Stimulated activated CD8-positive, alpha-beta memory T cell treated with anti-CD3 and anti-CD28 coated beads, Interleukin-12 subunit alpha, Interleukin-12 subunit beta, amount 100 ng/mL, for 24 hours (primary cell): ENCODE measurements around the gene RERG.
"Not testable (repeated sequence)": the region's sequence is repeated elsewhere in the genome, so short reads cannot be mapped to it uniquely, and the experiment has no call there.

Source experiments
- DNase-seq: peaks from one replicate; pipeline ENCODE4 v3.0.0-alpha.2; 2020; ENCODE audit errors: extremely low read depth

Gene RERG

GRCh38 chr12:15143467-15143866 lies 77.8 kb downstream of the RERG start:
- no peak for DNase-seq

DNA sequence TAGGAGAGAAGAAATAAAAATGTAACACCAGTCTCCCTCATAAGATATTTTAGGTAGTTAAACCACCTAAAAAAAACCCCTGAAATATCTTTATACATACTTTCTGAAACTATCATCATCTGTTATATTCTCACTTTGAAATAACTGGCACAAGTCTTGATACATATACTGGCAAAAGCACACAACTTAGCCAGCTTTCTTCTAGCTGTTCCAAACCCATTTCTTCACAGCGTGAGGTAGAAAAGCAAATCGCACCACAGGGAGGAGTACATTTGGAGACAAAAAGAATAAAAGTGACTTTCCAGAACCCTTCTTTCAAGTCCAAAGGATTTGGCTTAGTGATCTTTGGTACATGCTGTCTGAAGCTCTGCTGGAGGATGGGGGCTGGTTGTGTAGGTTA lies 78.5 kb downstream of the RERG start:
- no peak for DNase-seq

GRCh38 chr12:15131431-15131830 lies 89.8 kb downstream of the RERG start:
- DNase-seq, result no peak

GRCh38 chr12:15130541-15130940 lies 90.7 kb downstream of the RERG start:
- no peak for DNase-seq

DNA sequence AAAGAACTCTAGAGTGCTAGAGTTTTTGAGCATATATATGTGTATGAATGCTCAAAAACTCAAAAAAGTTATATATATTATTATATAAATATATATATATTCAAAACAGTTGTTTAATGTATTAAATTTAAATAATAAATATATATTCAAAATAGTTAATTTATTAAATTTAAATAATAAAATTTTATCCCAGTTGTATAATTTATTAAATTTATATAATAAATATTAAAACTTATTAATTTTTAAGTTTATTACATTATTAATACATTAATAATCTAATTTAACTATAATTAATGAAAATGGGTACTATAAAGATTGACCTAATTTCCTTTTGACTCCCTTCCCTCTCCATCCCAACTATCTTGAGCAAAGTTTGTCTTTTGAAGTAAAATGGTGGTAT lies 97.8 kb downstream of the RERG start:
- no peak for DNase-seq

DNA sequence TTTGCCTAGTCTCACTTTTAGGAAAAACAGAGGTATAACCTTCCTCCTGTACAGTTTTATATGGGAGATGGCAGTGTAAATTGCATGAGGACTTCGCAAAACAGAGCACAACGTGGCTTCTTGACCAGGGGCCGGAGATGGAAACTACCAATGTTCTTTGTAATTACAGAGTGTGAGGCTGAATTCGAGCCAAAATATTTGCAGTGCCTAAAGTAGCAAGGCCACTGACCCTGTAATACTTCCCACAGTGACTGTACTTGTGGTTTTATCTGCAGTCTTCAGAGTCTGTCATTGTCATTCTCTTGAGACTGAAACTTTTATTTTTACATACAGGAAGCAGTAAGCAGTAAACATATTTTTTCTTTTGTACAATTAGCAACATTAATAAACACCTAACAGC lies 98.9 kb downstream of the RERG start:
- DNase-seq, result no peak

- no peak for DNase-seq
Observed at GRCh38 chr12:15118955-15119354, 102.3 kb downstream of the RERG start.

- DNase-seq, result no peak
Observed at GRCh38 chr12:15116983-15117382, 104.2 kb downstream of the RERG start.

- no peak for DNase-seq
Observed at GRCh38 chr12:15116086-15116485, 105.1 kb downstream of the RERG start.

GRCh38 chr12:15115434-15115833 lies 105.8 kb downstream of the RERG start:
- DNase-seq, result no peak

GRCh38 chr12:15114501-15114900 lies 106.7 kb downstream of the RERG start:
- no peak for DNase-seq

DNA sequence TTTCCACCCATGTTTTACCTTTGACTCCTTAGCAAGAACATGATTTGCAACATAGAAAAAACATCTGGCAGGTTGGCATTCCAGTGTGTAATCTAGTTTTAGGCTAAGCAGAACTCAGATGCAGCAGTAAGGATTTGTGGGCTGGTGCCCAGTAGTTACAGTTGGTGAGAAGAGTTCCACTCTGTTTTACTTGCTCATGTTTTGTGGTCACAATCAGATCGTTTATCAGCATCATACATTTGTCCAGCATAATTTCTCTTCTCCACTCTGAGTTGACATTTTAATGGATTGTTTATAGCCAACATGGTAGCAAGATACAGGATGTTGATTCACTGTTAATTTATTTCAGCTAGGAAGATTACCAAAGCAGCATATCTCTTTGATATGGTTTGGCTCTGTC lies 128.4 kb downstream of the RERG start:
- DNase-seq, result no peak

- DNase-seq, result no peak
Observed at GRCh38 chr12:15090441-15090840, 130.8 kb downstream of the RERG start.

- no peak for DNase-seq
Observed at GRCh38 chr12:15088105-15088504, 133.1 kb downstream of the RERG start.

DNA sequence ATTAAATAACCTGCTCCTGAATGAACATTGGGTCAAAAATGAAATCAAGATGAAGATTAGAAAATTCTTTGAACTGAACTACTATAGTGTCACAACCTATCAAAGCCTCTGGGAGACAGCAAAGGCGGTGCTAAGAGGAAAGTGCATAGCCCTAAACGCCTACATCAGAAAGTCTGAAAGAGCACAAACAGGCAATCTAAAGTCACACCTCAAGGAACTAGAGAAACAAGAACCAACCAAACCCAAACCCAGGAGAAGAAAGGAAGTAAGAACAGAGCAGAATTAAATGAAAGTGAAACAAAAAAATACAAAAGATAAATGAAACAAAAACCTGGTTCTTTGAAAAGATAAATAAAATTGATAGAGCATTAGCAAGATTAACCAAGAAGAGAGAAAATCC lies 143.5 kb downstream of the RERG start:
- not testable (repeated sequence) for DNase-seq

GRCh38 chr12:15074351-15074750 lies 146.9 kb downstream of the RERG start:
- DNase-seq, result no peak

GRCh38 chr12:15059123-15059522 lies 162.1 kb downstream of the RERG start:
- DNase-seq, result no peak
